H1 (cell line): ENCODE data around the gene FOXL2NB. TPM values are rescaled to one million over a fixed set of nuclear protein-coding genes. Genes with fewer than 3 reads are reported as not detected.

ENCODE experiments used
- CTCF ChIA-PET: fragments of 300-600 bp; sonication (Branson Sonifier 250); formaldehyde crosslinking; loops from one replicate; lab custom pipeline; 2021; ENCODE audit not compliant: partially characterized antibody; lab: Charles Lee
- POLR2A ChIA-PET: fragments of 300-600 bp; sonication (Branson Sonifier 250); formaldehyde crosslinking; loops from one replicate; lab custom pipeline; 2021; ENCODE audit warnings: inconsistent platforms; ENCODE audit not compliant: partially characterized antibody; lab: Charles Lee
- DNase-seq, 2 experiments: peaks; one replicate each; pipeline versions ENCODE4 v3.0.0 to v3.0.0-alpha.2; 2010 to 2022; ENCODE audit warnings: low spot score in 2 of 2, low read depth in 1 of 2, mixed read lengths in 1 of 2
- FAIRE-seq: peaks from 2 replicates; lab custom pipeline; 2011; peaks lifted over from hg19 to GRCh38; lab: Jason Lieb, UNC
- H2AFZ ChIP-seq: 2 replicates; pipeline ENCODE4 v1.8.1; 2012; ENCODE audit warnings: low read length, inconsistent platforms
- H2AK5ac ChIP-seq: 2 replicates; pipeline ENCODE4 v1.6.1; 2013; ENCODE audit warnings: low read depth, low read length
- H2BK120ac ChIP-seq: replicated peaks from 2 replicates; pipeline ENCODE3; 2013; ENCODE audit warnings: low read depth, low read length, inconsistent platforms
- H2BK12ac ChIP-seq: 2 replicates; pipeline ENCODE4 v1.6.1; 2013; ENCODE audit warnings: low read depth, low read length
- H2BK15ac ChIP-seq: 2 replicates; pipeline ENCODE4 v1.6.1; 2013; ENCODE audit warnings: low read length
- H2BK20ac ChIP-seq: 2 replicates; pipeline ENCODE4 v1.6.1; 2013; ENCODE audit warnings: low read length
- H2BK5ac ChIP-seq: 2 replicates; pipeline ENCODE4 v1.6.1; 2013; ENCODE audit warnings: low read depth, low read length
- H3K14ac ChIP-seq: 2 replicates; pipeline ENCODE4 v1.6.1; 2013; ENCODE audit warnings: inconsistent platforms; ENCODE audit not compliant: insufficient read length
- H3K18ac ChIP-seq: 2 replicates; pipeline ENCODE4 v1.6.1; 2013; ENCODE audit warnings: low read length; ENCODE audit errors: extremely low read depth
- H3K23ac ChIP-seq: 2 replicates; pipeline ENCODE4 v1.6.1; 2013; ENCODE audit warnings: inconsistent platforms; ENCODE audit not compliant: insufficient read length
- H3K23me2 ChIP-seq: 2 replicates; pipeline ENCODE4 v1.6.1; 2013; ENCODE audit warnings: low read depth, low read length
- H3K27ac ChIP-seq: 2 replicates; pipeline ENCODE4 v1.6.1; 2011; ENCODE audit warnings: low read depth, low read length, inconsistent platforms
- H3K27me3 ChIP-seq, 4 experiments: replicated peaks in 1 of 4; 1 replicate in 1 of 4; 2 replicates in 3 of 4; pipeline versions ENCODE4 v1.6.1 to v1.8.1; 2011 to 2013; ENCODE audit warnings: low read length in 3 of 4, mild to moderate bottlenecking in 3 of 4, inconsistent platforms in 2 of 4, mixed read lengths in 2 of 4, moderate library complexity in 1 of 4; ENCODE audit not compliant: control insufficient read depth in 3 of 4, insufficient read depth in 3 of 4; ENCODE audit errors: extremely low read depth in 1 of 4
- H3K36me3 ChIP-seq, 4 experiments: 2 replicates each; pipeline versions ENCODE4 v1.6.1 to v1.8.1; 2011 to 2013; ENCODE audit warnings: mild to moderate bottlenecking in 4 of 4, low read length in 3 of 4, moderate library complexity in 2 of 4, control low read depth in 1 of 4, inconsistent platforms in 1 of 4; ENCODE audit not compliant: insufficient read depth in 4 of 4, control insufficient read depth in 2 of 4
- H3K4ac ChIP-seq: replicated peaks from 2 replicates; pipeline ENCODE3; 2013; ENCODE audit warnings: low read length, low read depth, mixed read lengths, inconsistent platforms; ENCODE audit not compliant: insufficient read length
- H3K4me1 ChIP-seq, 4 experiments: replicated peaks in 1 of 4; 1 replicate in 1 of 4; 2 replicates in 3 of 4; pipeline versions ENCODE4 v1.6.1 to v1.8.1; 2011 to 2013; ENCODE audit warnings: low read length in 3 of 4, inconsistent platforms in 2 of 4, mixed read lengths in 1 of 4; ENCODE audit not compliant: insufficient read depth in 4 of 4, control insufficient read depth in 3 of 4
- H3K4me2 ChIP-seq, 2 experiments: 2 replicates each; pipeline versions ENCODE4 v1.6.1 to v1.8.1; 2011 to 2013; ENCODE audit warnings: low read depth in 2 of 2, low read length in 2 of 2, control low read depth in 1 of 2, inconsistent platforms in 1 of 2, mild to moderate bottlenecking in 1 of 2; ENCODE audit not compliant: insufficient read depth in 1 of 2
- H3K4me3 ChIP-seq, 4 experiments: fragments of 200-600, 300-600 bp in 1 of 4; sonication (generic), shearing (Covaris generic), sonication (Bioruptor Twin) in 1 of 4; 2 replicates each; pipeline versions ENCODE4 v1.5.1 to v1.8.1; 2011 to 2016; ENCODE audit warnings: low read length in 4 of 4, low read depth in 3 of 4, control low read depth in 2 of 4, inconsistent platforms in 2 of 4, mild to moderate bottlenecking in 2 of 4, mixed read lengths in 1 of 4, moderate library complexity in 1 of 4; ENCODE audit not compliant: insufficient read depth in 2 of 4; ENCODE audit errors: extremely low read depth in 1 of 4
- H3K56ac ChIP-seq: replicated peaks from 2 replicates; pipeline ENCODE3; 2013; ENCODE audit warnings: low read depth, mild to moderate bottlenecking, mixed read lengths, low read length, inconsistent platforms; ENCODE audit not compliant: insufficient read length
- H3K79me1 ChIP-seq: 2 replicates; pipeline ENCODE4 v1.6.1; 2013; ENCODE audit warnings: low read depth, low read length, control low read depth
- H3K79me2 ChIP-seq, 2 experiments: 2 replicates each; pipeline versions ENCODE4 v1.6.1 to v1.8.1; 2012 to 2013; ENCODE audit warnings: low read length in 2 of 2, mild to moderate bottlenecking in 2 of 2, inconsistent platforms in 1 of 2; ENCODE audit not compliant: insufficient read depth in 2 of 2, control insufficient read depth in 1 of 2
- H3K9ac ChIP-seq, 4 experiments: replicated peaks in 1 of 4; 1 replicate in 1 of 4; 2 replicates in 3 of 4; pipeline versions ENCODE4 v1.6.1 to v1.8.1; 2011 to 2013; ENCODE audit warnings: low read depth in 3 of 4, low read length in 3 of 4, control low read depth in 2 of 4, mild to moderate bottlenecking in 2 of 4, moderate library complexity in 2 of 4, inconsistent platforms in 1 of 4; ENCODE audit errors: extremely low read depth in 1 of 4
- H3K9me3 ChIP-seq, 2 experiments: 2 replicates each; pipeline versions ENCODE4 v1.6.1 to v1.8.1; 2012 to 2013; ENCODE audit warnings: mild to moderate bottlenecking in 2 of 2, moderate library complexity in 2 of 2, control low read depth in 1 of 2, inconsistent platforms in 1 of 2, low read depth in 1 of 2, low read length in 1 of 2, mixed read lengths in 1 of 2; ENCODE audit not compliant: insufficient read depth in 2 of 2
- H4K20me1 ChIP-seq, 2 experiments: replicated peaks in 1 of 2; 2 replicates each; pipeline versions ENCODE3 to v1.8.1; 2011 to 2013; ENCODE audit warnings: inconsistent platforms in 2 of 2, low read length in 2 of 2, mild to moderate bottlenecking in 1 of 2; ENCODE audit not compliant: insufficient read depth in 2 of 2, control insufficient read depth in 1 of 2
- H4K5ac ChIP-seq: 2 replicates; pipeline ENCODE4 v1.6.1; 2013; ENCODE audit warnings: low read length, low read depth, mixed read lengths, inconsistent platforms; ENCODE audit not compliant: insufficient read length
- H4K8ac ChIP-seq: 2 replicates; pipeline ENCODE4 v1.8.0; 2013; ENCODE audit warnings: mild to moderate bottlenecking, moderate library complexity, low read length, inconsistent platforms; ENCODE audit not compliant: insufficient read depth; ENCODE audit errors: extremely low read depth
- H4K91ac ChIP-seq: replicated peaks from 2 replicates; pipeline ENCODE3; 2013; ENCODE audit warnings: low read length, mixed read lengths, inconsistent platforms; ENCODE audit not compliant: insufficient read length
- BCL11A ChIP-seq, 2 experiments: IDR thresholded peaks; one replicate each; pipeline ENCODE4 v1.6.1; 2011; ENCODE audit warnings: low read depth in 2 of 2, low read length in 2 of 2, mild to moderate bottlenecking in 2 of 2
- EGR1 ChIP-seq: IDR thresholded peaks from 2 replicates; pipeline ENCODE4 v1.6.1; 2011; ENCODE audit warnings: low read depth, low read length, borderline replicate concordance
- JUN ChIP-seq: IDR thresholded peaks from 2 replicates; pipeline ENCODE4 v1.6.1; 2011; ENCODE audit warnings: low read depth, mild to moderate bottlenecking, improper control_type of control experiment, low read length
- KDM1A ChIP-seq: fragments of 200-600, 300-600 bp; sonication (generic); IDR thresholded peaks from 2 replicates; pipeline ENCODE4 v1.7.1; 2016; ENCODE audit warnings: mild to moderate bottlenecking, low read length, borderline replicate concordance
- KDM4A ChIP-seq: IDR thresholded peaks from one replicate; pipeline ENCODE4 v1.7.1; 2012; ENCODE audit warnings: low read depth, mild to moderate bottlenecking, moderate library complexity, low read length, inconsistent platforms; ENCODE audit not compliant: severe bottlenecking
- POLR2A ChIP-seq, 2 experiments: IDR thresholded peaks; 1 replicate in 1 of 2; 2 replicates in 1 of 2; pipeline ENCODE4 v1.6.1; 2011; ENCODE audit warnings: low read depth in 2 of 2, low read length in 2 of 2, mild to moderate bottlenecking in 2 of 2; ENCODE audit errors: control extremely low read depth in 1 of 2
- POLR2AphosphoS5 ChIP-seq: IDR thresholded peaks from 2 replicates; pipeline ENCODE4 v1.6.1; 2011; ENCODE audit warnings: low read depth, low read length
- RAD21 ChIP-seq, 2 experiments: IDR thresholded peaks in 1 of 2; conservative IDR thresholded peaks in 1 of 2; 2 replicates each; pipeline ENCODE4 v1.6.1; 2011; ENCODE audit warnings: low read depth in 2 of 2, low read length in 2 of 2, improper control_type of control experiment in 1 of 2, inconsistent platforms in 1 of 2, mild to moderate bottlenecking in 1 of 2, moderate library complexity in 1 of 2
- RXRA ChIP-seq: IDR thresholded peaks from 2 replicates; pipeline ENCODE4 v1.6.1; 2011; ENCODE audit warnings: low read depth, mild to moderate bottlenecking, low read length, moderate library complexity; ENCODE audit not compliant: insufficient read depth
- SAP30 ChIP-seq: fragments of 300-600 bp; sonication (generic); IDR thresholded peaks from 2 replicates; pipeline ENCODE4 v1.7.1; 2012; ENCODE audit warnings: low read length, moderate library complexity, mild to moderate bottlenecking, inconsistent platforms; ENCODE audit not compliant: insufficient read depth, insufficient replicate concordance
- SP1 ChIP-seq: IDR thresholded peaks from 2 replicates; pipeline ENCODE4 v1.6.1; 2011; ENCODE audit warnings: low read depth, low read length
- TBP ChIP-seq: IDR thresholded peaks from 2 replicates; pipeline ENCODE4 v1.6.1; 2011; ENCODE audit warnings: low read depth, low read length, improper control_type of control experiment
- polyA plus RNA-seq, 7 experiments: library from polyadenylated mRNA; depleted of rRNA in 3 of 7; stranded (reverse) in 5 of 7; unstranded in 2 of 7; fragments of >200 nt in 5 of 7; fragments of 200-250 nt in 2 of 7; gene quantifications; 1 replicate in 5 of 7; 2 replicates in 1 of 7; 4 replicates in 1 of 7; pipeline versions ENCODE4 v1.2.1 to v1.2.3, GENCODE V29; 2011 to 2013; ENCODE audit warnings: missing spikeins in 2 of 7, mixed read lengths in 2 of 7
- total RNA-seq: library from RNA; stranded (reverse); fragmentation: NEBNext Ultra II Directional; extraction: Animal tissue kit (Norgen Biotek cat#: 25700); gene quantifications from 2 replicates; pipeline ENCODE4 v1.2.1, GENCODE V29; 2021

The FOXL2NB gene
- total and polyA plus RNA-seq, 2 of the 8 experiments (the other 6 are each of a cell fraction or from before 2014, with no cell fraction given), result 5.4 to 7.3 TPM

DNA sequence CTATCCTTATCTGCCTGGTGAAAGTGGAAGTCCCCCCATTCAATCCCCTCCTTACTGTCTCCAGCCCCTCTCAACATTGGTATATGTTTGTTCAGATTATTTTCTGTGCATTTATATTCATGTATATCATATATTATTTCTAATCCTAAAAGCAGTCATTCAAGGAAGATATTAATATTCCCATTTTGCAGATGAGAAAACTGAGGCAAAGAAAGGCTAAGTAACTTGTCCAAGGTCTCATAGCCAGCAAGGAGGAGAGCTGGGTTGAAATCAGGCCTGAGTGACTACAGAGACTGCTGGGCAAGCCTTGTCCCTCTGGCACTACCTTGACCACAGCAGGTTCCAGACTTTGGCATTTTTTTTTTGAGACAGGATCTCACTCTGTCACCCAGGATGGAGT is 29.0 kb downstream of the FOXL2NB start:
- DNase-seq (no peak), FAIRE-seq (no peak)
- H2BK15ac ChIP-seq, result no peak overlapping the region
- H2AFZ ChIP-seq, result no peak overlapping the region
- CTCF ChIA-PET, result interaction anchor here (15.1 kb wide), 1 partner anchor 40 kb away, joined by 223 read pairs; no protein-coding TSS in a partner anchor
- no peak overlapping the region for H3K56ac ChIP-seq
- H2AK5ac ChIP-seq, result no peak overlapping the region
- H2BK20ac ChIP-seq, result no peak overlapping the region
- TF ChIP-seq RXRA (no peak), POLR2A (IDR thresholded peaks at IDR 0.05; ENCODE audit: control extremely low read depth in 1 of 2, low read depth in 2 of 2, low read length in 2 of 2) (no peak), EGR1 (no peak), JUN (no peak), SAP30 (no peak), KDM1A (no peak), SP1 (no peak), BCL11A (IDR thresholded peaks at IDR 0.05; ENCODE audit: low read depth in 2 of 2, low read length in 2 of 2) (no peak), RAD21 (IDR thresholded peaks at IDR 0.05 in 1 of 2, conservative IDR thresholded peaks at IDR 0.05 in 1 of 2; ENCODE audit: low read depth in 2 of 2, low read length in 2 of 2) (no peak), KDM4A (no peak), TBP (no peak), POLR2AphosphoS5 (no peak)
- no peak overlapping the region for H3K4me3 ChIP-seq
- no peak overlapping the region for H3K4me2 ChIP-seq
- H3K79me1 ChIP-seq, result no peaks in the 10 kb centered on the region
- H3K27me3 ChIP-seq, result no peaks in the 10 kb centered on the region
- no peak overlapping the region for H4K5ac ChIP-seq
- no peak overlapping the region for H4K91ac ChIP-seq
- H3K23me2 ChIP-seq, result no peaks in the 10 kb centered on the region
- no peak overlapping the region for H3K14ac ChIP-seq
- H4K20me1 ChIP-seq, result no peaks in the 10 kb centered on the region
- no peak overlapping the region for H3K4ac ChIP-seq
- H2BK12ac ChIP-seq, result no peak overlapping the region
- H4K8ac ChIP-seq, result no peak overlapping the region
- no peaks in the 10 kb centered on the region for H3K9me3 ChIP-seq
- no peak overlapping the region for H3K9ac ChIP-seq
- H3K23ac ChIP-seq, result no peak overlapping the region
- H3K18ac ChIP-seq, result no peak overlapping the region
- H3K79me2 ChIP-seq, result no peaks in the 10 kb centered on the region
- H3K27ac ChIP-seq, result no peak overlapping the region
- no peaks in the 10 kb centered on the region for H3K36me3 ChIP-seq
- POLR2A ChIA-PET, result no interaction called here
- H2BK5ac ChIP-seq, result no peak overlapping the region
- no peaks in the 10 kb centered on the region for H3K4me1 ChIP-seq
- H2BK120ac ChIP-seq, result no peak overlapping the region
